Spleen (tissue), 7 donors: ENCODE data around the gene ZNF236.

Source experiments
- POLR2A ChIP-seq, 3 donors: fragments of 450-650 bp; IDR thresholded peaks; one replicate each; pipeline ENCODE4 v1.5.1; 2017; ENCODE audit warnings: antibody characterized with exemption in 3 of 3, mild to moderate bottlenecking in 1 of 3
- POLR2AphosphoS5 ChIP-seq, 3 donors: sonication (generic); formaldehyde crosslinking; IDR thresholded peaks; one replicate each; pipeline ENCODE4 v1.5.1; 2017; ENCODE audit warnings: antibody characterized with exemption in 3 of 3
- TF ChIP-seq, protein P1 (sequence below), 11 experiments: fragments of 200-600 bp in 7 of 11; fragments of 450-650 bp in 4 of 11; sonication (generic) in 4 of 11; IDR thresholded peaks in 8 of 11; conservative IDR thresholded peaks in 3 of 11; 1 replicate in 7 of 11; 2 replicates in 4 of 11; pipeline versions ENCODE4 v1.4.0 to v1.8.0; 2016 to 2021; ENCODE audit warnings: antibody characterized with exemption in 11 of 11, inconsistent platforms in 4 of 11, mild to moderate bottlenecking in 1 of 11
- donor health status: DM: no; HTN: no; CAD: no; lungs with moderate emphysema.
- donor health status: DM: no; HTN: no; CAD: no.
- donor health status: DM: no; HTN: no; CAD: no.

DNA sequence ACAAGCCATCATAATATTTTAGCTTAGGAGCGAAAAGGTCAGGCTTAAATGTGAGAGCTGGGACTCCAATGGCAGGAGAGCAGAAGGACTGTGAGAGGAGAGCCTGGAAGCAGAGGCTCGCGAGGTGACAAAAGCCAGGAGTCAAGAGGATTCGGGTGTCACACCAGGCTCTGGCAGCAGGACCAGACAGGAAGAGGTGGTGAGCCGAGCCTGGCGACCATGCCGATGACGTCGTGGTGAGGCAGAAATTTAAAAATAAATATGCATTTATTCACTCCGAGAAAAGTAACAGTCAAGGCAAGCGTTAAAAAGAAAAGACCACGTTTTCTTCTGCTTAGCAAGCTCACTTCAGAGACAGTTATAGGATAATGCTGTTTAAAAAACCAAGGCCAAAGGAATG is 31.3 kb upstream of the ZNF236 start:
- TF ChIP-seq, protein P1, sequence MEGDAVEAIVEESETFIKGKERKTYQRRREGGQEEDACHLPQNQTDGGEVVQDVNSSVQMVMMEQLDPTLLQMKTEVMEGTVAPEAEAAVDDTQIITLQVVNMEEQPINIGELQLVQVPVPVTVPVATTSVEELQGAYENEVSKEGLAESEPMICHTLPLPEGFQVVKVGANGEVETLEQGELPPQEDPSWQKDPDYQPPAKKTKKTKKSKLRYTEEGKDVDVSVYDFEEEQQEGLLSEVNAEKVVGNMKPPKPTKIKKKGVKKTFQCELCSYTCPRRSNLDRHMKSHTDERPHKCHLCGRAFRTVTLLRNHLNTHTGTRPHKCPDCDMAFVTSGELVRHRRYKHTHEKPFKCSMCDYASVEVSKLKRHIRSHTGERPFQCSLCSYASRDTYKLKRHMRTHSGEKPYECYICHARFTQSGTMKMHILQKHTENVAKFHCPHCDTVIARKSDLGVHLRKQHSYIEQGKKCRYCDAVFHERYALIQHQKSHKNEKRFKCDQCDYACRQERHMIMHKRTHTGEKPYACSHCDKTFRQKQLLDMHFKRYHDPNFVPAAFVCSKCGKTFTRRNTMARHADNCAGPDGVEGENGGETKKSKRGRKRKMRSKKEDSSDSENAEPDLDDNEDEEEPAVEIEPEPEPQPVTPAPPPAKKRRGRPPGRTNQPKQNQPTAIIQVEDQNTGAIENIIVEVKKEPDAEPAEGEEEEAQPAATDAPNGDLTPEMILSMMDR (IDR thresholded peaks at IDR 0.05 in 8 of 11, conservative IDR thresholded peaks at IDR 0.05 in 3 of 11): no peak
- TF ChIP-seq POLR2A (IDR thresholded peaks at IDR 0.05): no peak
- TF ChIP-seq POLR2AphosphoS5 (IDR thresholded peaks at IDR 0.05): no peak
